Activated naive CD8-positive, alpha-beta T cell treated with anti-CD3 and anti-CD28 coated beads, Interleukin-2, amount 10 ng/mL, durations not matched to agents 7 days and 5 days (primary cell): ENCODE data around the gene TRAF3IP3. TPM values are rescaled to one million over a fixed set of nuclear protein-coding genes. Genes with fewer than 3 reads are reported as not detected.
A peak's percentile ranks its signal among the peaks of the same experiment; 100 is the strongest.

Experiments used
- ATAC-seq: fragments of 150-1000 bp; cut with Tn5 transposase; one replicate; pipeline ENCODE4 v1.10.0; 2021; ENCODE audit warnings: low read depth, moderate library complexity
- POLR2A ChIA-PET: fragments of 350-600 bp; sonication (Branson Sonifier 250); formaldehyde crosslinking; loops from one replicate; lab custom pipeline; 2021; ENCODE audit warnings: antibody characterized with exemption; lab: Charles Lee
- DNase-seq: peaks from one replicate; pipeline ENCODE4 v3.0.0; 2021
- H3K27ac Mint-ChIP-seq: one replicate; pipeline ENCODE4 v1.8.0; 2022; ENCODE audit warnings: mild to moderate bottlenecking, mixed read lengths
- H3K27me3 Mint-ChIP-seq: one replicate; pipeline ENCODE4 v1.8.0; 2022; ENCODE audit warnings: mild to moderate bottlenecking, moderate library complexity, mixed read lengths
- H3K36me3 Mint-ChIP-seq: one replicate; pipeline ENCODE4 v1.8.0; 2021; ENCODE audit warnings: mild to moderate bottlenecking, mixed read lengths
- H3K4me1 Mint-ChIP-seq: one replicate; pipeline ENCODE4 v1.8.0; 2021; ENCODE audit warnings: mixed read lengths
- H3K4me3 Mint-ChIP-seq: one replicate; pipeline ENCODE4 v1.8.0; 2022; ENCODE audit warnings: mild to moderate bottlenecking, moderate library complexity, mixed read lengths
- H3K9me3 Mint-ChIP-seq: one replicate; pipeline ENCODE4 v1.8.0; 2021; ENCODE audit warnings: mixed read lengths
- total RNA-seq, 2 experiments: library from RNA; stranded (reverse); gene quantifications; one replicate each; pipeline ENCODE4 v1.2.3, GENCODE V29; 2021

The TRAF3IP3 gene
- total RNA-seq, 2 experiments from 2014 or later = 392 to 403 TPM

GRCh38 chr1:209758400-209758799 is 2.5 kb downstream of the TRAF3IP3 start:
- peak overlapping the region; percentile 92 for H3K4me3 Mint-ChIP-seq
- peak overlapping the region; percentile 94 for H3K27ac Mint-ChIP-seq
- POLR2A ChIA-PET = interaction anchor here (0.9 to 14.9 kb wide), 3 partner anchors 7 to 20 kb away, joined by 3 to 488 read pairs (median 9); no protein-coding TSS in a partner anchor
- H3K9me3 Mint-ChIP-seq = no peaks in the 10 kb centered on the region
- ATAC-seq (no peak), DNase-seq (no peak)
- peaks cover 66% of the 10 kb centered on the region for H3K4me1 Mint-ChIP-seq
- peaks cover 56% of the 10 kb centered on the region for H3K36me3 Mint-ChIP-seq
- no peaks in the 10 kb centered on the region for H3K27me3 Mint-ChIP-seq

- POLR2A ChIA-PET = interaction anchor here (2.0 to 14.9 kb wide), 3 partner anchors 9 to 11 kb away, joined by 5 to 488 read pairs (median 9); no protein-coding TSS in a partner anchor
- Mint-ChIP-seq H3K9me3 (no peaks in the 10 kb centered on the region), H3K27me3 (no peaks in the 10 kb centered on the region), H3K4me1 (peaks cover 65% of the 10 kb centered on the region), H3K4me3 (peak overlapping the region; percentile 92), H3K36me3 (peaks cover 68% of the 10 kb centered on the region), H3K27ac (peak overlapping the region; percentile 69)
- DNase-seq (no peak), ATAC-seq (no peak)
Measured at GRCh38 chr1:209759829-209760359, 4.0 kb downstream of the TRAF3IP3 start.

- Mint-ChIP-seq H3K27ac (peak overlapping the region; percentile 79), H3K4me1 (peaks cover 64% of the 10 kb centered on the region), H3K36me3 (peaks cover 76% of the 10 kb centered on the region), H3K9me3 (no peaks in the 10 kb centered on the region), H3K4me3 (peak overlapping the region; percentile 74), H3K27me3 (no peaks in the 10 kb centered on the region)
- no peak for DNase-seq
- POLR2A ChIA-PET = interaction anchor here (0.9 to 15.3 kb wide), 4 partner anchors 6 to 23 kb away, joined by 3 to 488 read pairs (median 246); partner anchors contain the start of genes C1orf74 and TRAF3IP3
- ATAC-seq = no peak
Measured at GRCh38 chr1:209761011-209761635, 5.3 kb downstream of the TRAF3IP3 start.

- no peaks in the 10 kb centered on the region for H3K9me3 Mint-ChIP-seq
- POLR2A ChIA-PET = interaction anchor here (0.6 to 15.3 kb wide), 3 partner anchors 9 to 131 kb away, joined by 3 to 488 read pairs (median 10); partner anchors contain the start of gene TRAF3IP3
- DNase-seq = no peak
- peaks cover 72% of the 10 kb centered on the region for H3K36me3 Mint-ChIP-seq
- no peak overlapping the region for H3K27ac Mint-ChIP-seq
- H3K27me3 Mint-ChIP-seq = no peaks in the 10 kb centered on the region
- no peak for ATAC-seq
- H3K4me1 Mint-ChIP-seq = peaks cover 61% of the 10 kb centered on the region
- H3K4me3 Mint-ChIP-seq = no peak overlapping the region
Measured at GRCh38 chr1:209766051-209766450, 10.2 kb downstream of the TRAF3IP3 start.

GRCh38 chr1:209767096-209767495 is 11.2 kb downstream of the TRAF3IP3 start:
- peaks cover 63% of the 10 kb centered on the region for H3K36me3 Mint-ChIP-seq
- ATAC-seq = no peak

GRCh38 chr1:209767706-209768105 is 11.9 kb downstream of the TRAF3IP3 start:
- ATAC-seq (no peak), DNase-seq (no peak)
- Mint-ChIP-seq H3K36me3 (peaks cover 61% of the 10 kb centered on the region), H3K27ac (no peak overlapping the region), H3K9me3 (no peaks in the 10 kb centered on the region), H3K4me3 (no peak overlapping the region), H3K4me1 (peaks cover 47% of the 10 kb centered on the region), H3K27me3 (no peaks in the 10 kb centered on the region)
- POLR2A ChIA-PET = interaction anchor here (1.0 to 15.3 kb wide), 7 partner anchors 13 to 156 kb away, joined by 4 to 488 read pairs (median 10); partner anchors contain the start of genes C1orf74, IRF6, TRAF3IP3 and UTP25

More at GRCh38 chr1:209767096-209767495, 11.2 kb downstream of the TRAF3IP3 start:
- peaks cover 52% of the 10 kb centered on the region for H3K4me1 Mint-ChIP-seq
- H3K4me3 Mint-ChIP-seq = no peak overlapping the region
- no peak for DNase-seq
- no peak overlapping the region for H3K27ac Mint-ChIP-seq
- POLR2A ChIA-PET = interaction anchor here (2.3 to 15.3 kb wide), 2 partner anchors 8 to 12 kb away, joined by 10 to 488 read pairs; partner anchors contain the start of gene TRAF3IP3
- no peaks in the 10 kb centered on the region for H3K9me3 Mint-ChIP-seq
- no peaks in the 10 kb centered on the region for H3K27me3 Mint-ChIP-seq

- POLR2A ChIA-PET = interaction anchor here (1.0 to 15.3 kb wide), 7 partner anchors 13 to 157 kb away, joined by 4 to 488 read pairs (median 10); partner anchors contain the start of genes C1orf74, IRF6, TRAF3IP3 and UTP25
- no peak overlapping the region for H3K27ac Mint-ChIP-seq
- H3K4me1 Mint-ChIP-seq = peaks cover 42% of the 10 kb centered on the region
- H3K9me3 Mint-ChIP-seq = no peaks in the 10 kb centered on the region
- H3K36me3 Mint-ChIP-seq = peaks cover 59% of the 10 kb centered on the region
- no peaks in the 10 kb centered on the region for H3K27me3 Mint-ChIP-seq
- peak; percentile 82 for ATAC-seq
- H3K4me3 Mint-ChIP-seq = no peak overlapping the region
- DNase-seq = peak; percentile 83
Measured at GRCh38 chr1:209768354-209768774, 12.5 kb downstream of the TRAF3IP3 start.

- no peak overlapping the region for H3K27ac Mint-ChIP-seq
- H3K4me1 Mint-ChIP-seq = peaks cover 41% of the 10 kb centered on the region
- DNase-seq (peak; percentile 67), ATAC-seq (peak; percentile 62)
- no peaks in the 10 kb centered on the region for H3K9me3 Mint-ChIP-seq
- no peaks in the 10 kb centered on the region for H3K27me3 Mint-ChIP-seq
- POLR2A ChIA-PET = interaction anchor here (0.9 to 15.3 kb wide), 10 partner anchors 12 to 160 kb away, joined by 3 to 488 read pairs (median 8); partner anchors contain the start of genes C1orf74, IRF6, TRAF3IP3 and UTP25
- no peak overlapping the region for H3K4me3 Mint-ChIP-seq
- peaks cover 55% of the 10 kb centered on the region for H3K36me3 Mint-ChIP-seq
Measured at GRCh38 chr1:209769171-209769904, 13.5 kb downstream of the TRAF3IP3 start.

- H3K27ac Mint-ChIP-seq = no peak overlapping the region
Measured at GRCh38 chr1:209769971-209770370, 14.1 kb downstream of the TRAF3IP3 start.

GRCh38 chr1:209770636-209771415 is 15.0 kb downstream of the TRAF3IP3 start:
- no peak for DNase-seq
- Mint-ChIP-seq H3K9me3 (no peaks in the 10 kb centered on the region), H3K36me3 (peaks cover 59% of the 10 kb centered on the region), H3K27ac (no peak overlapping the region), H3K27me3 (no peaks in the 10 kb centered on the region), H3K4me1 (peaks cover 47% of the 10 kb centered on the region), H3K4me3 (no peak overlapping the region)
- ATAC-seq = no peak
- POLR2A ChIA-PET = interaction anchor here (0.6 to 15.3 kb wide), 4 partner anchors 10 to 1585 kb away, joined by 3 to 488 read pairs (median 46); partner anchors contain the start of genes C1orf74, TRAF3IP3 and UTP25

More at GRCh38 chr1:209769971-209770370, 14.1 kb downstream of the TRAF3IP3 start:
- no peak for ATAC-seq
- no peaks in the 10 kb centered on the region for H3K27me3 Mint-ChIP-seq
- no peak for DNase-seq
- no peak overlapping the region for H3K4me3 Mint-ChIP-seq
- H3K36me3 Mint-ChIP-seq = peaks cover 56% of the 10 kb centered on the region
- no peaks in the 10 kb centered on the region for H3K9me3 Mint-ChIP-seq
- POLR2A ChIA-PET = interaction anchor here (0.6 to 15.3 kb wide), 10 partner anchors 11 to 1586 kb away, joined by 3 to 488 read pairs (median 8); partner anchors contain the start of genes C1orf74, IRF6, TRAF3IP3 and UTP25
- H3K4me1 Mint-ChIP-seq = peaks cover 45% of the 10 kb centered on the region

- H3K27me3 Mint-ChIP-seq = no peaks in the 10 kb centered on the region
- no peak overlapping the region for H3K4me3 Mint-ChIP-seq
- no peak for ATAC-seq
- POLR2A ChIA-PET = interaction anchor here (0.9 to 15.3 kb wide), 4 partner anchors 11 to 36 kb away, joined by 3 to 488 read pairs (median 30); partner anchors contain the start of genes C1orf74 and TRAF3IP3
- H3K9me3 Mint-ChIP-seq = no peaks in the 10 kb centered on the region
- DNase-seq = no peak
- H3K36me3 Mint-ChIP-seq = peaks cover 52% of the 10 kb centered on the region
- peaks cover 38% of the 10 kb centered on the region for H3K4me1 Mint-ChIP-seq
- no peak overlapping the region for H3K27ac Mint-ChIP-seq
Measured at GRCh38 chr1:209772126-209772525, 16.3 kb downstream of the TRAF3IP3 start.

GRCh38 chr1:209774592-209774991 is 18.7 kb downstream of the TRAF3IP3 start:
- H3K27ac Mint-ChIP-seq = peak overlapping the region; percentile 62
- POLR2A ChIA-PET = interaction anchor here (1.2 to 15.3 kb wide), 6 partner anchors 9 to 53 kb away, joined by 3 to 488 read pairs (median 8); partner anchors contain the start of genes C1orf74, IRF6, TRAF3IP3 and UTP25
- H3K27me3 Mint-ChIP-seq = no peaks in the 10 kb centered on the region
- ATAC-seq (no peak), DNase-seq (no peak)
- peak overlapping the region; percentile 2 for H3K4me3 Mint-ChIP-seq
- peaks cover 45% of the 10 kb centered on the region for H3K36me3 Mint-ChIP-seq
- peaks cover 30% of the 10 kb centered on the region for H3K4me1 Mint-ChIP-seq
- no peaks in the 10 kb centered on the region for H3K9me3 Mint-ChIP-seq
